ENCODE data around the gene FAAP20. TPM values are rescaled to one million over a fixed set of nuclear protein-coding genes. Genes with fewer than 3 reads are reported as not detected.

Gene FAAP20
- total and polyA plus RNA-seq, 2 donors (not counting 1 experiment from before 2014, with no cell fraction given), result 31.2 to 68.1 TPM

GRCh38 chr1:2201062-2201461 lies 6.5 kb upstream of the FAAP20 start:
- H3K4me1 Mint-ChIP-seq, result peaks cover 42% of the 10 kb centered on the region
- no peak overlapping the region for H3K4me3 ChIP-seq (ENCODE audit: control extremely low read depth in 1 of 5, extremely low read depth in 1 of 5, insufficient read depth in 1 of 5, low read depth in 2 of 5, low read length in 4 of 5)
- H3K27me3 Mint-ChIP-seq, result no peaks in the 10 kb centered on the region
- no peaks in the 10 kb centered on the region for H3K9me3 Mint-ChIP-seq (ENCODE audit: insufficient read depth)
- no peaks in the 10 kb centered on the region for H4K20me1 ChIP-seq (ENCODE audit: control insufficient read depth, insufficient read depth, low read length, poor library complexity, severe bottlenecking)
- no peak for ATAC-seq (ENCODE audit: low read depth)
- peaks cover 49 to 61% of the 10 kb centered on the region in 2 donors for H3K4me1 ChIP-seq (ENCODE audit: control insufficient read depth in 2 of 2, insufficient read depth in 2 of 2, low read length in 2 of 2)
- H3K9ac ChIP-seq (ENCODE audit: low read length), result no peak overlapping the region
- peak overlapping the region; percentile 26 for H3K4me3 Mint-ChIP-seq
- H3K9me3 ChIP-seq (ENCODE audit: control extremely low read depth in 1 of 3, control insufficient read depth in 2 of 3, insufficient read depth in 1 of 3, low read length in 2 of 3), result peaks cover 0 to 2% (median 0%) of the 10 kb centered on the region in 3 donors
- CTCF ChIA-PET, result interaction anchor here (1.0 to 13.5 kb wide), 3 partner anchors 87 to 180 kb away, joined by 3 to 295 read pairs (median 3); no protein-coding TSS in a partner anchor
- H3K36me3 ChIP-seq (replicated peaks in 1 of 2; ENCODE audit: control extremely low read depth in 1 of 2, control insufficient read depth in 1 of 2, extremely low read depth in 1 of 2, insufficient read depth in 2 of 2, low read length in 1 of 2), result no peaks in the 10 kb centered on the region
- H3K27ac Mint-ChIP-seq, result peak overlapping the region; percentile 65
- POLR2A ChIA-PET, result interaction anchor here (0.6 kb wide), 1 partner anchor 13 kb away, joined by 3 read pairs; no protein-coding TSS in a partner anchor
- H3K79me2 ChIP-seq (ENCODE audit: control insufficient read depth, insufficient read depth, low read length), result peaks cover 6% of the 10 kb centered on the region
- no peak for DNase-seq
- H3K27me3 ChIP-seq (replicated peaks in 1 of 4; ENCODE audit: control extremely low read depth in 1 of 4, control insufficient read depth in 3 of 4, insufficient read depth in 4 of 4, low read length in 3 of 4), result no peaks in the 10 kb centered on the region
- no peak overlapping the region for H3K27ac ChIP-seq (ENCODE audit: low read length in 2 of 2)
- intact Hi-C loops (cut with micrococcal nuclease), result no loop called here
- 82% methylated on average over 13 of the region's 14 CpGs for WGBS (ENCODE audit: insufficient coverage)
- no peak overlapping the region for H2AFZ ChIP-seq (ENCODE audit: insufficient read depth, low read depth, low read length, poor library complexity, severe bottlenecking)
- TF ChIP-seq EZH2 (IDR thresholded peaks at IDR 0.05; ENCODE audit: borderline replicate concordance, insufficient read depth, low read depth, low read length, poor library complexity, severe bottlenecking), result no peak
- no peak for TF ChIP-seq CTCF (IDR thresholded peaks at IDR 0.05)
- peak overlapping the region; percentile 30 for H3K4me2 ChIP-seq (replicated peaks; ENCODE audit: low read depth, low read length, poor library complexity, severe bottlenecking)

GRCh38 chr1:2200308-2200943 lies 5.9 kb upstream of the FAAP20 start:
- H3K4me2 ChIP-seq (replicated peaks; ENCODE audit: low read depth, low read length, poor library complexity, severe bottlenecking), result peak overlapping the region; percentile 30
- intact Hi-C loops (cut with micrococcal nuclease), result no loop called here
- no peak overlapping the region for H3K27ac Mint-ChIP-seq
- H3K4me3 Mint-ChIP-seq, result no peak overlapping the region
- no peak overlapping the region for H3K4me3 ChIP-seq (ENCODE audit: control extremely low read depth in 1 of 5, extremely low read depth in 1 of 5, insufficient read depth in 1 of 5, low read depth in 2 of 5, low read length in 4 of 5)
- ChIA-PET POLR2A (interaction anchor here (0.6 to 1.6 kb wide), 2 partner anchors 14 to 29 kb away, joined by 3 to 4 read pairs; no protein-coding TSS in a partner anchor), CTCF (interaction anchor here (1.0 to 13.5 kb wide), 4 partner anchors 24 to 181 kb away, joined by 3 to 295 read pairs (median 4); no protein-coding TSS in a partner anchor)
- peaks cover 6% of the 10 kb centered on the region for H3K79me2 ChIP-seq (ENCODE audit: control insufficient read depth, insufficient read depth, low read length)
- H3K27me3 Mint-ChIP-seq, result no peaks in the 10 kb centered on the region
- H3K9me3 ChIP-seq (ENCODE audit: control extremely low read depth in 1 of 3, control insufficient read depth in 2 of 3, insufficient read depth in 1 of 3, low read length in 2 of 3), result no peaks in the 10 kb centered on the region
- no peaks in the 10 kb centered on the region for H3K36me3 ChIP-seq (replicated peaks in 1 of 2; ENCODE audit: control extremely low read depth in 1 of 2, control insufficient read depth in 1 of 2, extremely low read depth in 1 of 2, insufficient read depth in 2 of 2, low read length in 1 of 2)
- no peak for DNase-seq
- H3K9ac ChIP-seq (ENCODE audit: low read length), result no peak overlapping the region
- H3K27ac ChIP-seq (ENCODE audit: low read length in 2 of 2), result no peak overlapping the region
- H3K27me3 ChIP-seq (replicated peaks in 1 of 4; ENCODE audit: control extremely low read depth in 1 of 4, control insufficient read depth in 3 of 4, insufficient read depth in 4 of 4, low read length in 3 of 4), result no peaks in the 10 kb centered on the region
- no peaks in the 10 kb centered on the region for H4K20me1 ChIP-seq (ENCODE audit: control insufficient read depth, insufficient read depth, low read length, poor library complexity, severe bottlenecking)
- TF ChIP-seq CTCF (IDR thresholded peaks at IDR 0.05), result no peak
- no peak for TF ChIP-seq EZH2 (IDR thresholded peaks at IDR 0.05; ENCODE audit: borderline replicate concordance, insufficient read depth, low read depth, low read length, poor library complexity, severe bottlenecking)
- H3K9me3 Mint-ChIP-seq (ENCODE audit: insufficient read depth), result no peaks in the 10 kb centered on the region
- no peak overlapping the region for H2AFZ ChIP-seq (ENCODE audit: insufficient read depth, low read depth, low read length, poor library complexity, severe bottlenecking)
- no peak for ATAC-seq (ENCODE audit: low read depth)
- H3K4me1 ChIP-seq (ENCODE audit: control insufficient read depth in 2 of 2, insufficient read depth in 2 of 2, low read length in 2 of 2), result peaks cover 46 to 59% of the 10 kb centered on the region in 2 donors
- H3K4me1 Mint-ChIP-seq, result peaks cover 39% of the 10 kb centered on the region
- 82% methylated on average over 15 of the region's 21 CpGs for WGBS (ENCODE audit: insufficient coverage)

Measured in B cell (primary cell).